Prostate gland (tissue), 2 donors: ENCODE results near the gene TMEM11.

ENCODE experiments used
- CTCF ChIP-seq, 4 experiments: fragments of 200-600 bp in 2 of 4; fragments of 450-650 bp in 2 of 4; sonication (generic) in 2 of 4; IDR thresholded peaks; 1 replicate in 3 of 4; 2 replicates in 1 of 4; pipeline ENCODE4 v1.5.1; 2016 to 2019; ENCODE audit warnings: antibody characterized with exemption in 4 of 4, mild to moderate bottlenecking in 2 of 4, moderate library complexity in 2 of 4
- POLR2A ChIP-seq: fragments of 450-650 bp; IDR thresholded peaks from one replicate; pipeline ENCODE4 v1.6.1; 2016; ENCODE audit warnings: antibody characterized with exemption, mild to moderate bottlenecking

- TF ChIP-seq POLR2A (no peak), CTCF (IDR thresholded peaks at IDR 0.05) (no peak)
These were observed 35.9 kb downstream of the TMEM11 start for GRCh38 chr17:21177854-21178600.
